HG02870 (cell line): ENCODE measurements around the gene SDHA.

Experiments
- ATAC-seq: cut with Tn5 transposase; IDR thresholded peaks from one replicate; pipeline ENCODE4 v1.9.1; 2021; ENCODE audit warnings: mild to moderate bottlenecking, moderate library complexity; ENCODE audit not compliant: unreplicated experiment

The SDHA gene

GRCh38 chr5:217494-218456 is at the start of gene SDHA, which contains the start of gene CCDC127:
TSS of gene SDHA (plus strand) at chr5:218320. CDS start at chr5:218356, 36 bp downstream.
TSS of gene CCDC127 (minus strand) at chr5:218153. CDS start at chr5:216849, 1,304 bp downstream.
- peak; percentile 72 for ATAC-seq

GRCh38 chr5:169071-169727 is 48.9 kb upstream of the SDHA start:
- no peak for ATAC-seq

- ATAC-seq = no peak
These were observed 48.4 kb upstream of the SDHA start for GRCh38 chr5:169728-170094.

- ATAC-seq = no peak
These were observed 46.9 kb upstream of the SDHA start for GRCh38 chr5:170971-171800.

- no peak for ATAC-seq
These were observed 46.3 kb upstream of the SDHA start for GRCh38 chr5:171801-172331.

GRCh38 chr5:172421-172820 is 45.7 kb upstream of the SDHA start:
- no peak for ATAC-seq

GRCh38 chr5:172841-173251 is 45.3 kb upstream of the SDHA start:
- no peak for ATAC-seq

GRCh38 chr5:173392-174290 is 44.5 kb upstream of the SDHA start:
- ATAC-seq = no peak

- no peak for ATAC-seq
These were observed 43.9 kb upstream of the SDHA start for GRCh38 chr5:174291-174600.

GRCh38 chr5:174876-175465 is 43.1 kb upstream of the SDHA start:
- no peak for ATAC-seq

GRCh38 chr5:176296-176823 is 41.8 kb upstream of the SDHA start:
- no peak for ATAC-seq

- ATAC-seq = no peak
These were observed 40.0 kb upstream of the SDHA start for GRCh38 chr5:178110-178509.

- ATAC-seq = no peak
These were observed 38.7 kb upstream of the SDHA start for GRCh38 chr5:179401-179800.

GRCh38 chr5:180286-180918 is 37.7 kb upstream of the SDHA start:
- no peak for ATAC-seq

GRCh38 chr5:181160-181559 is 37.0 kb upstream of the SDHA start:
- no peak for ATAC-seq

GRCh38 chr5:181566-181965 is 36.6 kb upstream of the SDHA start:
- no peak for ATAC-seq

- ATAC-seq = no peak
These were observed 36.0 kb upstream of the SDHA start for GRCh38 chr5:182126-182525.

GRCh38 chr5:184471-184870 is 33.6 kb upstream of the SDHA start:
- ATAC-seq = no peak
